D721Med (cell line): ENCODE data around the gene CCDC158.
"Not testable (repeated sequence)": the region's sequence is repeated elsewhere in the genome, so short reads cannot be mapped to it uniquely, and the experiment has no call there.

Experiments used
- DNase-seq: peaks from one replicate; pipeline ENCODE4 v3.0.0; 2011; ENCODE audit warnings: low spot score; ENCODE audit not compliant: insufficient read length
- FAIRE-seq: peaks from 2 replicates; lab custom pipeline; 2011; peaks lifted over from hg19 to GRCh38; lab: Jason Lieb, UNC
- CTCF ChIP-seq: IDR thresholded peaks from 2 replicates; pipeline ENCODE4 v1.5.1; 2012; ENCODE audit warnings: mild to moderate bottlenecking, control low read depth; ENCODE audit not compliant: insufficient read depth; ENCODE audit errors: missing control alignments

Gene CCDC158

DNA sequence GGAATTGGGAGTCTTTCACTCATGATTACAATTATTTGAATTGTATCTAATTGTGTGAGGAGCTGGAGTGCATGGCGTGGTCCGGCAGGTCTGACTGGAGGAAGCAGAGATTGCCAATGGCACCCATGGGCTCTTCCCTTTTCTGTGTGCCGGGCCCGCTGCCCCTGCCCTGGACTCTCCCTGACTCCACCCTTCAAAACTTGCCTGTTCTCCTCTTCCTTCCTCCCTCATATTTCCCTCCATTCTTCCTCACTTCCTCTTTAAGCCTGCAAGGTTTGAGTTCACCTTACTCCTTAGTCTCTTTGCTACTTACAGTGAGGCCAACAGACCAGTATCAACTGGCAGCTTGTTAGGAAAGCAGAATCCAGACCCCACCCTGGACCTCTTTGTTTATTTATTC lies 120.9 kb downstream of the CCDC158 start:
- no peak for TF ChIP-seq CTCF
- FAIRE-seq: no peak
- DNase-seq: no peak

DNA sequence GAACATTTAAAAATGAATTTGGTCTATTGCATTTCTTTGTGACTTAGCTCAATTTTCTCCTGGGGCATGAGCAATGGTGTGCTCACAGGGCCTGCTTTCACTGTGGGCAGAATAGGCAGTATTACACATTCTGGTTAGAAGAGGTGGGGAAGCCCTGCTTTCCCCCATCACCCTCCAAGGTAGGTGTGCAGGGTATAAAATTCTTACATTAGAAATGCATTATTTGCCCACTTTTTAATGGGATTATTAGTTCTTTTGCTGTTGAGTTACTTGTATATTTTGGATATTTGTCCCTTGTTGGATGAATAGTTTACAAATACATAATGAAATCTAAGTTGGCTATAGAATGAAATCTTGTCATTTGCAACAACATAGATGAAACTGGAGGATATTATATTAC lies 122.7 kb downstream of the CCDC158 start:
- DNase-seq (no peak), FAIRE-seq (no peak)
- TF ChIP-seq CTCF: no peak

GRCh38 chr4:76296286-76296820 lies 124.6 kb downstream of the CCDC158 start:
- TF ChIP-seq CTCF: no peak
- no peak for FAIRE-seq
- no peak for DNase-seq

GRCh38 chr4:76293772-76294171 lies 127.2 kb downstream of the CCDC158 start:
- TF ChIP-seq CTCF: no peak
- FAIRE-seq (no peak), DNase-seq (no peak)

DNA sequence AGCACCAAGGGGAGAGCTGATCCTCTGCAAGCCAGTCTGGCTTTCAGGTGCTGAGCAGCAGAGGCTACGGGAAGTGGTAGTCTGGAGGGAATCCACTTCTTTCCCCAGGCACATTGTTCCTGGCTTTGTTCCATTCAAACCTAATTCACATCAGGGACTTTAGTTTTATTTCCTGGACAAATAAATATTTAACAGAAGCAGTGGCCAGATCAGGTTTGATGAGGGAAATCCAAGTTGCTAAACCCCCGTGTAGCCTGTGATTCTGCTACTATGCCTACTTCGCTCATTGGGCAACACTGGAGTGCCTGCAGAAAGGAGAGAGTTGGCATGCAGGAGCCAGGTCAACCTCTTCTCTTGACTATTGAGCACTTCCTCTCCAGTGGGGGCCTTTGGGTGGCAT lies 128.2 kb downstream of the CCDC158 start:
- no peak for TF ChIP-seq CTCF
- FAIRE-seq: no peak
- DNase-seq: no peak

DNA sequence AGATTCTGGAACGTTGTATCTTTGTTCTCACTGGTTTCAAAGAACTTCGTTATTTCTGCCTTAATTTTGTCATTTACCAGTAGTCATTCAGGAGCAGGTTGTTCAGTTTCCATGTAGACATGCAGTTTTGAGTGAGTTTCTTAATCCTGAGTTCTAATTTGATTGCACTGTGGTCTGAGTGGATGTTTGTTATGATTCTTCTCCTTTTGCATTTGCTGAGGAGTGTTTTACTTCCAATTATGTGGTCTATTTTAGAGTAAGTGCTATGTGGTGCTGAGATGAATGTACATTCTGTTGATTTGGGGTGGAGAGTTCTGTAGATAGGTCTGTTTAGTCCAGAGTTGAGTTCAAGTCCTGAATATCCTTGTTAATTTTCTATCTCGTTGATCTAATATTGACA lies 133.1 kb downstream of the CCDC158 start:
- FAIRE-seq, DNase-seq: not testable (repeated sequence)

DNA sequence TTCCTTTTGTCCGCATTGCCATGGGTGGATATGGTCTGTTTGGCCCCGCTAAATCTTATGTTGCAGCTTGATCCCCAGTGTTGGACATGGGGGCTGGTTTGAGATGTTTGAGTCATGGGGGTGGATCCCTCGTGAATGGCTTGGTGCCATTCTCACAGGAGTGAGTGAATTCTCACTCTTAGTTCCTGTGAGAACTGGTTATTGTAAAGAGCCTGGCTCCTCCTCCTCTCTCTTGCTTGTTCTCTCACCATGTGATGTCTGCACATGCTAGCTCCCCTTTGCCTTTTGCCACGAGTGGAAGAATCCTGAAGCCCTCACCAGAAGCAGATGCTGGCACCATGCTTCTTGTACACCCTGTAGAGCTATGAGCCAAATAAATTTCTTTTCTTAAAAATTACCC lies 137.0 kb downstream of the CCDC158 start:
- DNase-seq (no peak), FAIRE-seq (no peak)
- TF ChIP-seq CTCF: no peak
